ENCODE measurements around the gene MXD3. TPM values are rescaled to one million over a fixed set of nuclear protein-coding genes. Genes with fewer than 3 reads are reported as not detected.

The MXD3 gene
- total and polyA plus RNA-seq, 2 donors (not counting 3 experiments of a cell fraction or from before 2014, with no cell fraction given), result 38.4 to 44.2 TPM

GRCh38 chr5:177303925-177304391, 7.7 kb downstream of the MXD3 start:
- Histone ChIP-seq H3K79me2 (ENCODE audit: control insufficient read depth, insufficient read depth, low read length) (peaks cover 36% of the 10 kb centered on the region), H3K4me1 (ENCODE audit: control insufficient read depth, extremely low read depth, insufficient read depth, low read length) (peaks cover 35% of the 10 kb centered on the region), H2AFZ (ENCODE audit: low read depth, low read length) (peak overlapping the region; percentile 4), H3K4me2 (ENCODE audit: insufficient read depth, low read length) (peak overlapping the region; percentile 76), H4K20me1 (replicated peaks; ENCODE audit: control insufficient read depth, extremely low read depth, insufficient read depth, low read length) (no peaks in the 10 kb centered on the region), H3K9me3 (replicated peaks; ENCODE audit: control insufficient read depth, insufficient read depth, low read length) (no peaks in the 10 kb centered on the region), H3K9ac (replicated peaks; ENCODE audit: extremely low read depth, insufficient read depth, low read length) (peak overlapping the region; percentile 85), H3K27me3 (ENCODE audit: control insufficient read depth in 2 of 2, insufficient read depth in 2 of 2, low read length in 2 of 2) (no peaks in the 10 kb centered on the region), H3K36me3 (ENCODE audit: control insufficient read depth in 2 of 2, extremely low read depth in 1 of 2, insufficient read depth in 2 of 2, low read length in 2 of 2) (peaks cover 0 to 21% of the 10 kb centered on the region in 2 experiments), H3K4me3 (replicated peaks in 1 of 3; ENCODE audit: insufficient read depth in 1 of 3, low read depth in 1 of 3, low read length in 3 of 3) (peak overlapping the region; percentile 58 to 87 (median 80)), H3K9me1 (replicated peaks; ENCODE audit: control insufficient read depth, extremely low read depth, insufficient read depth, low read length) (no peaks in the 10 kb centered on the region), H3K27ac (ENCODE audit: insufficient read depth, low read depth, low read length) (peak overlapping the region; percentile 65)
- intact Hi-C loops (cut with micrococcal nuclease) (loop anchor here (1.0 to 5.0 kb wide), 2 partner anchors 8 to 172 kb away; partner anchors contain the start of gene NSD1), dilution Hi-C loops (cut with MboI; ENCODE audit: extremely low pct_ligation_motif_present, low sequenced_read_pairs) (no loop called here)
- ChIA-PET POLR2A (no interaction called here), CTCF (interaction anchor here (0.7 to 2.2 kb wide), 2 partner anchors 190 to 192 kb away, joined by 4 to 7 read pairs; no protein-coding TSS in a partner anchor)
- TF ChIP-seq EZH2 (IDR thresholded peaks at IDR 0.05; ENCODE audit: borderline replicate concordance, low read depth, low read length, severe bottlenecking), result no peak
- TF ChIP-seq MYC (IDR thresholded peaks at IDR 0.05; ENCODE audit: low read depth, low read length), result no peak
- TF ChIP-seq GATA2 (IDR thresholded peaks at IDR 0.05; ENCODE audit: insufficient read depth, insufficient read length, low read depth, low read length), result no peak
- no peak for TF ChIP-seq MAX (IDR thresholded peaks at IDR 0.05; ENCODE audit: insufficient read depth, insufficient read length)
- TF ChIP-seq CTCF (IDR thresholded peaks at IDR 0.05; ENCODE audit: extremely low read depth in 1 of 2, insufficient read depth in 1 of 2, low read depth in 1 of 2, low read length in 2 of 2), result no peak
- no peak for TF ChIP-seq JUN (IDR thresholded peaks at IDR 0.05; ENCODE audit: borderline replicate concordance, insufficient read depth, insufficient read length, low read depth)
- no peak for TF ChIP-seq POLR2AphosphoS5 (IDR thresholded peaks at IDR 0.05; ENCODE audit: insufficient read depth, low read depth, low read length)
- no peak for TF ChIP-seq FOS (IDR thresholded peaks at IDR 0.05; ENCODE audit: borderline replicate concordance, insufficient read depth, low read length)
- TF ChIP-seq POLR2A (IDR thresholded peaks at IDR 0.05; ENCODE audit: low read depth, low read length), result no peak
- FAIRE-seq (no peak), DNase-seq (ENCODE audit: low read depth, low spot score) (peak; percentile 44)
- TSS peak; percentile 60 for BruUV-seq (replicated peaks)

Data from endothelial cell of umbilical vein (primary cell).